NCI-H2196 (cell line): ENCODE measurements around the gene BEND7.
"Not testable (repeated sequence)": the region's sequence is repeated elsewhere in the genome, so short reads cannot be mapped to it uniquely, and the experiment has no call there.

Experiments used
- DNase-seq: peaks from one replicate; lab custom pipeline; 2025; ENCODE audit not compliant: unreplicated experiment; lab: John Stamatoyannopoulos, UW

The BEND7 gene

GRCh38 chr10:13425397-13425796 lies 103.4 kb downstream of the BEND7 start:
- DNase-seq = no peak

DNA sequence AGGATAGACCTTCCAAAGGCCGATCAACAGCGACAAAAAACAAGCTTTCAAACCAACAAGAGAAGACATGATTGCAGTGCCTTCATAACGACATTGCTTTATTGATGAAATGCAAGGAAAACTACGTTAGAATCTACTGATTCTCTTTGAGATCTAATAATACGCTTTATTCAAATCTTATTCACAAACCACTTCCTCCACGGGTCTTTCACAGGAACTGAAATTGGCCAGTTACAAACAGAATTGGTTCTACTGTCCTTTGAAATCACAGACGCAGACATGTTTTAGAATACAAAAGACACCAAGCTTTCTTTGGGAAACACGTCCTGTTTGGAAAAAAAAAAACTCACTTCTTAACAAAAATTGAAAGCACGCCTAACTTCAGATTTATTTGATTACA lies 106.0 kb downstream of the BEND7 start:
- no peak for DNase-seq

DNA sequence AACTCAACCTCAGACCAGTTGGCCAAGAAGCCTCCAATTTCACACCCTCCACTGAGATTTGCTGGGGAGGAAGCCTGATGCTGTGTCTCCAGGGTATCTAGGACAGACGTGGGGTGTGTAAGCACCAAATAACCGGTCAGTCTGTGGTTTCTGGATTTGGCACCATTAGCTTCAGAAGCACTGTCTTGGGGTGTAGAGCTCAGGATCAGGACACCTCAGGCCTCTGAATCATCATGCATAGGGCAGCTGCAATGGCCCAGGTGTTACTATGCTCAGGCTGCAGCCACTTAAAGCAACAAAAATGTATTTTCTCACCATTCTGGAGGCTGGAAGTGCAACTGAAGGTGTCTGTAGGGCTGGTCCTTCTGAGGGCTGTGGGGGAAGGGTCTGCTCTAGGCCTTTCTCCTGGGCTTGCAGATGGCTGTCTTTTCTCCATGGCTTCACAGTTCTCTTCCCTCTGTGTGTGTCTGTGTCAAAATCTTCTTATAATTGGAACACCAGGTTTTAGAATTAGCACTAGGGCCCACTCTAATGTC lies 107.4 kb downstream of the BEND7 start:
- DNase-seq = no peak

- DNase-seq = no peak
Observed at GRCh38 chr10:13420532-13421307, 108.1 kb downstream of the BEND7 start.

DNA sequence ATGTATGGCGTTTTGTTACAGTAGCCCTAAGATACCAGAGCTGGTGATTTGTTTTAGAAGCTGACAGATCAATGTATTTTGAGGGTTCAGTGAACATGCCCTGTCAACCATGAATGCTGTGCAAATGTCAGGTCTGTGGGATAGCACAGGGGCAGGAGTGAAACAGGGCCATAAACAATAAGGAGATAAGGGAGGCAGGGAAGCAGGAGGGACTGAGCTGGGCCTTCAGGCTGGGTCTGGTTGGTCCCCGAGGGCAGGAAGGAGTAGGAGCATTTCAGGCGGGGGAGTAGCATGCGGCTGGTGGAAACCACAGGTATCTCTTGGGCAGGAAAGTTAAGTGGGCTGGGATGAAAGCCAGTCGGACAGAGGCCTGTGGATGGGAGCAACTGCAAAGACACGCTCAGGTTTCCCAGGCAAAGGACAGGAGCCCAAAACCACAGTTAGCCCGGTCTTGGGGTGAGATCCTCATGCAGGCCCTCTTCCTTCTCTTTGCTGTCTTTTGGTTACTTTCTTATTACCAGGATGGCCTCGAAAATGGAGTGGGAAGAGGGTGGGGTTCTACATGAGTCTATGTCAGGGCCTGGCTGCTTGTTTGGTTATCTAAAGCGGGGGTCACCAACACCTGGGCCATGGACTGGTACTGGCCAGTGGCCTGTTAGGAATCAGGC lies 111.2 kb downstream of the BEND7 start:
- DNase-seq = no peak

DNA sequence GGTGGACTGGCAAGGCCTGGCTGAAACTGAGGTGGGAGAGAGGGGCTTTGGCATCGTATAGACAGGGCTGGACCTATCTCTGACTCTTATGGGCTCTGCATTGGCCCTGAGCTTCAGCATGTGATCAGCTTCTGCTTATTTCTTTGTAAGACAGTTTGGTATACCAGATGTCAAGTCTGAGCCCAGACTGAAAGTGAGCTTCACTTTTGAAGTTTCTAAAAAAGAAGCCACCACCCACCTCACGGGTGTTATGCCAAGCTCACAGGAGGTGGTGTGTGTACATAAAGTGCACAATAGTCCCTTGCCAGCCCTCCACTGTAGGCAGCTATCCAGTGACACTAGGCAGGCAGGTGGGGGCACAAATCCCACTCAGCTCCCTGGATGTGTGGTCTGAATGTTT lies 112.1 kb downstream of the BEND7 start:
- no peak for DNase-seq

DNA sequence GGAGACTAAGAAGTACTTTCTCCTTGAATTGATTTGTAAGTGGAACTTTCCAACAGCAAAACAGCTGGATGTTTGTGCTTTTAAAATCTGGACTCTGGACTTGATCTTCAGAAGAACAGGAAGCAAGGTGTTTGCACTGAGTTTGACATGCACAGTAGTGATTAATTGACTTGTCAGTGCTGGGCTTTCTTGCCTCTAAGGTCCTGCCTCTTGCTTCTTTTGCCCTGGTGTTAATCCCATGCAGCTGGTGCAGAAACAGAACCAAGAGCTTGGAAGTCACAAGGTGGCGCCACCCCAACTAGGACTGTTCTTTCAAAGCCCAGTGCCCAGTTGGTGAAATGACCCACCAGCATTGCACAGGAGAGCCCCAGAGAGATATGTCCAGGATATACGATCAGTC lies 114.0 kb downstream of the BEND7 start:
- DNase-seq = no peak

GRCh38 chr10:13414137-13414536 lies 114.7 kb downstream of the BEND7 start:
- DNase-seq = no peak

DNA sequence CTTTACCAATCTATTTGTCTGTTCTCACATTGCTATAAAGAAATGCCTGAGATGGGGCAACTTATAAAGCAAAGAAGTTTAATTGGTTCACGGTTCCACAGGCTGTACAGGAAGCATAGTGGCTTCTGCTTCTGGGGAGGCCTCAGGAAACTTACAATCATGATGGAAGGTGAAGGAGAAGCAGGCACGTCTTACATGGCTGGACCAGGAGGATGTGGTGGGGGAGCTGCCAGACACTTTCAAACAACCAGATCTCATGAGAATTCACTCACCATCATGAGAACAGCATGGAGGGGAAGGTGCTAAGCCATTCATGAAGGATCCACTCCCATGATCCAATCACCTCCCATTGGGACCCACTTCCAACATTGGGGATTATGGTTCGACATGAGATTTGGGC lies 115.9 kb downstream of the BEND7 start:
- no peak for DNase-seq

DNA sequence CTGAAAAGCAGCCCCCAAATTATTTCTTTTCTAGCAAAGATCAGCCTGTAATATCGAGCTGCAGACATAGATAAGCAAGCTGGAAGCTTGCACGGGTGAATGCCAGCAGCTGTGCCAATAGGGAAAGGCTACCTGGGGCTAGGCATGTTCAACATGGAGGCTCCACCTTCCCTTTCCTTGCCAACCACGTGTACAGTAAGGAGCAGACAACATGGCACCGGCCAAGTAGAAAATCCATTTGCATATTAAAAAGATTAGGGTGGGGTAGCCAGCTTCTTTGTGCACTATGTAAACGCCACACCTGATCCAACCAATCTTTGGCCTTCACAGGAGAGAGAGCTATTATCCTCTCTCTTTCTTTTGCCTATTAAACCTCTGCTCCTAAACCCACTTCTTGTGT lies 124.0 kb downstream of the BEND7 start:
- peak; percentile 44 for DNase-seq

DNA sequence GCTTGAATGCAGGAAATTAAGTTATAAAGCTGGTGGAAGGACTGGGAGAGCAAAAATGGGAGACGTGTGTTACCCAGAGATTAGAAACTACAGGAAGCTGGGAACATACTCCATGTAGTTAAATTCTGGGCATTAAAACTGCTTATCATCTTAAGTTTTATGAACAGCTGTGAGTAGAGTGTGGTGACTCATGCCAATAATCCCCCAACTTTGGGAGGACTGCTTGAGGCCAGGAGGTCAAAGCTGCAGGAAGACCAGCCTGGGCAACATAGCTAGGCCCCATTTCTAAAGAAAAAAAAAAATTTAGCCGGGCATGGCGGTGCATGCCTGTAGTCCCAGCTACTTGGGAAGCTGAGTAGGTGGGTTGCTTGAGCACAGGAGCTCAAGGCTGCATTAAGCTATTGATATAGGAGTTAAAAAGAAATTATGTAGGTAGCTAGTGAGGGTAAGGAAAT lies 124.5 kb downstream of the BEND7 start:
- no peak for DNase-seq

GRCh38 chr10:13403426-13403825 lies 125.4 kb downstream of the BEND7 start:
- DNase-seq = not testable (repeated sequence)

DNA sequence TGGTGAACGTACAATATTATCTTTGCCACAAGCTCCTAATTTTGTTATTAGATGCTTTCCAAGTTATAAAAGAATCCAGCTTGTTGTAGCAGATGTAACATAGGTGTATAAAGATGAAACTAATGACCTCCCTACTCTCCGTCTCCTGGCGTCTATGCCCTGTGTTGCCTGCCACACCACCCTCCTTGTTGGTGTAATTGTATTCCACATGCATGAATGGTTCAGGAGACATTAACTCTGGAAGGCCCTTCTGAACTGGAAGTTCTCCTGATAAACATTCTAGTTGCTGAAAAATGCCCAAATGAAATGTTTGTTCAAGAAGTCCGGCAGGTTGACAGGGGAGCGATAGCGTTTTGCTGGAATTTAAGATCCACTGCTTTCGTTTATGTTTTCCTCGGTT lies 126.8 kb downstream of the BEND7 start:
- DNase-seq = no peak

DNA sequence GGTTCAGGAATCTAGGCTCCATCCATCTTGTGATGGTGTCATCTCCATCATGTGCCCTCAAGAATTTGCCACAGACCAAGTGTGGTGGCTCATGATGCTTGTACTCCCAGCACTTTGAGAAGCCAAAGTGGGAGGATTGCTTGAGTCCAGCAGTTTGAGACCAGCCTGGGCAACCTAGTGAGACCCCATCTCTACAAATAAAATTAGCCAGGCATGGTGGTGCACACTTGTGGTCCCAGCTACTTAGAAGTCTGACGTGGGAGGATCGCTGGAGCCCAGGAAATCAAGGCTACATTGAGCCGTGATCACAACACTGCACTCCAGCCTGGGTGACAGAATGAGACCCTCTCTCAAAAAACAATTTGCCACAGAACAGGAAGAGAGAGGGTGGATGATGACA lies 127.7 kb downstream of the BEND7 start:
- DNase-seq = no peak

GRCh38 chr10:13400196-13400965 lies 128.4 kb downstream of the BEND7 start:
- no peak for DNase-seq

GRCh38 chr10:13399752-13400151 lies 129.1 kb downstream of the BEND7 start:
- no peak for DNase-seq

DNA sequence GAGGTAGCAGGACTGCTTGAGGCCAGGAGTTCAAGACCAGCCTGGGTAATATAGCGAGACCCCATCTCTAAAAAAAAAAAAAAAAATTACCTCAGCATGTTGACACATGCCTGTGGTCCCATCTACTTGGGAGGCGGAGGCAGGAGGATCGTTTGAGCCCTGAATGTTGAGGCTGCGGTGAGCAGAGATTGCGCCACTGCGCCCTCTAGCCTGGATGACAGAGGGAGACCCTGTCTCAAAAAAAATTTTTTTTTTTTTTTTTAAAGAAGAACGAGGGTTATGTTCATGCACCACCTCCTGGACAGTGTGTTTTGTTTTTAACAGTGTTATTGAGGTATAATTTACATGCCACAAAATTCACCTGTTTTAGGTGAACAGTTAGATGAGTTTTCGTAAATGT lies 129.6 kb downstream of the BEND7 start:
- DNase-seq = no peak

DNA sequence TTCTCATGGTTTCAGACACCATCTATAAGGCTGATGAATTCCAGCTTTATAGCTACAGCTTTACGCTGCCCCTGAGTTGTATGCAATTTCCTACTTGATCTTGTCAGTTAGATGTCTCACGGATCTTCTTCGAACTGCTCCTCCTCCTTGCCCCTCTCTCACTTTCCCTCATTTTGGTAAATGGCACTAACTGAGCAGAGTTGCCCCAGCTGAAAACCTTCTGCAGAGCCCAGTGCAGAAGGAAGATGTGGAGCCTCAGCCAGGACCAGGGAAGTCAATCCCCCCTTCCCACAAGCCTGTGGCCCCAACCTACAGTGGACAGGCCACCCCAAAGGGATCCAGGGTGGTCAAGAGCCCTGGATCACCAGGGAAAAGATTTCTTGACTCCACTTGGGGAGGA lies 131.8 kb downstream of the BEND7 start:
- no peak for DNase-seq

- no peak for DNase-seq
Observed at GRCh38 chr10:13396369-13396768, 132.4 kb downstream of the BEND7 start.

DNA sequence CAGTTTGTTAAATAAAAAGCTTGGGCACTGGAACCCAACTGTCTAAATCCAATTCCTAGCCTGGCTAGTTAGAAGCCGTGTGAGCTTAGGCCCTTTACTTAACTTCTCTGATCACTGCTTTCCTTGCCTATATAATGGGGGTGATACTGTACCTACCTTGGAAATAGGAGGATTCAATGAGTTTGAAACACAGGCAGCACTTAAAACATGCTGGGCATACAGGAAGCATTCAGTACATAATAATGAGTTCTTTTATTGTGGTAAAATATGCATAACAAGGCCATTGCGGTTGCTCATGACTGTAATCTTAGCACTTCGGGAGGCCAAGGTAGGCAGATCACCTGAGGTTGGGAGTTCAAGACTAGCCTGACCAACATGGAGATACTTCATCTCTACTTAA lies 133.3 kb downstream of the BEND7 start:
- no peak for DNase-seq

GRCh38 chr10:13393640-13394039 lies 135.2 kb downstream of the BEND7 start:
- DNase-seq = no peak

- DNase-seq = no peak
Observed at GRCh38 chr10:13392701-13393100, 136.1 kb downstream of the BEND7 start.
